Right lobe of liver (tissue), 6 donors: ENCODE measurements around the gene PIGB. TPM values are rescaled to one million over a fixed set of nuclear protein-coding genes. Genes with fewer than 3 reads are reported as not detected.

Experiments
- ATAC-seq, 4 donors: fragments of 200-7000 bp; cut with Tn5 transposase; one replicate each; pipeline ENCODE4 v1.9.1; 2020; ENCODE audit warnings: mild to moderate bottlenecking in 4 of 4, moderate library complexity in 4 of 4
- DNase-seq, 3 donors: peaks; one replicate each; pipeline ENCODE4 v3.0.0-alpha.2; 2020
- H3K27ac ChIP-seq, 3 donors: fragments of 200-600 bp; one replicate each; pipeline ENCODE4 v1.8.0; 2022
- H3K27me3 ChIP-seq, 2 donors: fragments of 200-600 bp; one replicate each; pipeline ENCODE4 v1.8.0; 2022
- H3K36me3 ChIP-seq, 4 donors: fragments of 200-600 bp; sonication (generic) in 1 of 4; one replicate each; pipeline versions ENCODE4 v1.5.1 to v1.8.0; 2017 to 2022; ENCODE audit warnings: control low read depth in 1 of 4
- H3K4me1 ChIP-seq, 4 donors: fragments of 200-600 bp; sonication (generic) in 1 of 4; one replicate each; pipeline versions ENCODE4 v1.5.1 to v1.8.0; 2017 to 2022; ENCODE audit warnings: control low read depth in 1 of 4
- H3K4me3 ChIP-seq, 3 donors: fragments of 200-600 bp; one replicate each; pipeline ENCODE4 v1.8.0; 2022
- H3K9me3 ChIP-seq, 4 donors: fragments of 200-600 bp; sonication (generic) in 1 of 4; one replicate each; pipeline versions ENCODE4 v1.5.1 to v1.8.0; 2017 to 2022; ENCODE audit warnings: control low read depth in 1 of 4
- POLR2A ChIP-seq: fragments of 450-650 bp; IDR thresholded peaks from one replicate; pipeline ENCODE4 v1.6.1; 2017; ENCODE audit warnings: antibody characterized with exemption, mild to moderate bottlenecking
- WGBS: methylation state at CpG from one replicate; pipeline ENCODE4 v1.1.6; 2018; ENCODE audit warnings: low coverage, low lambda C conversion rate; ENCODE audit not compliant: insufficient coverage; ENCODE audit errors: missing lambda C conversion rate; 5-methylcytosine and 5-hydroxymethylcytosine counted together
- intact Hi-C, 2 donors: fragments of 100-400 bp; cut with DNase I; formaldehyde crosslinking; loops; one replicate each; pipeline versions ENCODE4 v1.11.2 to v1.14.1; 2022
- total RNA-seq, 6 experiments: library from RNA; depleted of rRNA in 2 of 6; stranded (reverse); fragments of >200 nt in 2 of 6; fragmentation: NEBNext Ultra II Directional in 3 of 6; extraction: Animal tissue kit (Norgen Biotek cat#: 25700) in 3 of 6; gene quantifications; one replicate each; pipeline versions ENCODE4 v1.1.0 to v1.2.4, GENCODE V29; 2016 to 2023
- TF ChIP-seq, protein P1 (sequence below), 4 donors: fragments of 200-600 bp in 3 of 4; fragments of 450-650 bp in 1 of 4; IDR thresholded peaks; one replicate each; pipeline versions ENCODE4 v1.5.1 to v1.8.0; 2016 to 2022; ENCODE audit warnings: antibody characterized with exemption in 4 of 4, mild to moderate bottlenecking in 2 of 4
- donor health status: DM: no; HTN: yes; CAD: no.
- donor health status: DM: no; HTN: no; CAD: no.
- donor health status: DM: no; HTN: no; CAD: no.
- donor health status: DM: no; HTN: yes; CAD: no.
- donor health status: DM: no; HTN: yes; CAD: no.

Gene PIGB
- total RNA-seq, 6 experiments from 2014 or later, result 5.1 to 10.0 (median 6.5) TPM

DNA sequence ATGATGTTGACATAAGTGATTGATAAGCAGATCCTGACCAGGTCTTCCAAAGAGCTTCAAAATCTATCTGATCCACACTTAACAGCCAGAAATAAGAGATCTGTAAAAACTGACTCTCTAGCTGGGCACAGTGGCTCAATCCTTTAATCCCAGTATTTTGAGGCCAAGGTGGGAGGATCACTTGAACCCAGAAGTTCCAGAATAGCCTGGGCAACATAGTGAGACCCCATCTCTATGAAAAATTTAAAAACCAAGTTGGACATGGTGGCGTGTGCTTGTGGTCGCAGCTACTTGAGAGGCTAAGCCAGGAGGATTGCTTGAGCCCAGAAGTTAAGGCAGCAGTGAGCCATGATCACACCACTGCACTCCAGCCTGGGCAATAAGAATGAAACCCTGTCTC is 43.6 kb downstream of the PIGB start:
- ATAC-seq (no peak), DNase-seq (no peak)
- TF ChIP-seq, protein P1, sequence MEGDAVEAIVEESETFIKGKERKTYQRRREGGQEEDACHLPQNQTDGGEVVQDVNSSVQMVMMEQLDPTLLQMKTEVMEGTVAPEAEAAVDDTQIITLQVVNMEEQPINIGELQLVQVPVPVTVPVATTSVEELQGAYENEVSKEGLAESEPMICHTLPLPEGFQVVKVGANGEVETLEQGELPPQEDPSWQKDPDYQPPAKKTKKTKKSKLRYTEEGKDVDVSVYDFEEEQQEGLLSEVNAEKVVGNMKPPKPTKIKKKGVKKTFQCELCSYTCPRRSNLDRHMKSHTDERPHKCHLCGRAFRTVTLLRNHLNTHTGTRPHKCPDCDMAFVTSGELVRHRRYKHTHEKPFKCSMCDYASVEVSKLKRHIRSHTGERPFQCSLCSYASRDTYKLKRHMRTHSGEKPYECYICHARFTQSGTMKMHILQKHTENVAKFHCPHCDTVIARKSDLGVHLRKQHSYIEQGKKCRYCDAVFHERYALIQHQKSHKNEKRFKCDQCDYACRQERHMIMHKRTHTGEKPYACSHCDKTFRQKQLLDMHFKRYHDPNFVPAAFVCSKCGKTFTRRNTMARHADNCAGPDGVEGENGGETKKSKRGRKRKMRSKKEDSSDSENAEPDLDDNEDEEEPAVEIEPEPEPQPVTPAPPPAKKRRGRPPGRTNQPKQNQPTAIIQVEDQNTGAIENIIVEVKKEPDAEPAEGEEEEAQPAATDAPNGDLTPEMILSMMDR (IDR thresholded peaks at IDR 0.05), result no peak
- TF ChIP-seq POLR2A, result no peak
- Histone ChIP-seq H3K4me1 (no peaks in the 10 kb centered on the region), H3K4me3 (no peak overlapping the region), H3K27ac (no peak overlapping the region), H3K27me3 (no peaks in the 10 kb centered on the region), H3K9me3 (no peaks in the 10 kb centered on the region), H3K36me3 (peaks cover 0 to 13% (median 0%) of the 10 kb centered on the region in 4 donors)
- intact Hi-C loops, result no loop called here
- WGBS, result 100% methylated on average over 2 of the region's 2 CpGs

DNA sequence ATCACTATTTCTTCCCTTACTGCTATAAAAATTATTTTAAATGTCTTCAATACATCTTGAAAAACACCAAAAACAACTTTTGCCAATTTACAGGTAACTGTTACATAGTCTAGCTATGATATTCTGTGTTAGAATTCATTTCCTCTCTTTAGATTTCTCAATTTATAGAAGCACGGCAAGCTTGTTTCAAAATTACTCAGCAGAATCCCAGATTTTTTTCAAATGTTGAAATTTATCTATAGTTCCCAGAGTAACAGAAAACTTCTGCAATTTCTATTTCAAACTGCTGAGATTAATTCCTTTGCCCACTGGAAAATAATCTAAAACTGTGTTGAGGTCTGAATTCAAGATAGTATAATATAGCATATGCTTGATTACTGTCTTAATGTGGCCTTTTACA is 48.0 kb downstream of the PIGB start:
- no peak overlapping the region for H3K4me3 ChIP-seq
- no peak for ATAC-seq
- intact Hi-C loops, result no loop called here
- H3K36me3 ChIP-seq, result peaks cover 0 to 36% (median 6%) of the 10 kb centered on the region in 4 donors
- H3K4me1 ChIP-seq, result no peaks in the 10 kb centered on the region
- H3K27me3 ChIP-seq, result no peaks in the 10 kb centered on the region
- WGBS, result 80% methylated on average over 1 of the region's 1 CpG
- DNase-seq, result no peak
- TF ChIP-seq POLR2A, result no peak
- TF ChIP-seq, protein P1 (IDR thresholded peaks at IDR 0.05), result no peak
- no peak overlapping the region for H3K27ac ChIP-seq
- no peaks in the 10 kb centered on the region for H3K9me3 ChIP-seq

DNA sequence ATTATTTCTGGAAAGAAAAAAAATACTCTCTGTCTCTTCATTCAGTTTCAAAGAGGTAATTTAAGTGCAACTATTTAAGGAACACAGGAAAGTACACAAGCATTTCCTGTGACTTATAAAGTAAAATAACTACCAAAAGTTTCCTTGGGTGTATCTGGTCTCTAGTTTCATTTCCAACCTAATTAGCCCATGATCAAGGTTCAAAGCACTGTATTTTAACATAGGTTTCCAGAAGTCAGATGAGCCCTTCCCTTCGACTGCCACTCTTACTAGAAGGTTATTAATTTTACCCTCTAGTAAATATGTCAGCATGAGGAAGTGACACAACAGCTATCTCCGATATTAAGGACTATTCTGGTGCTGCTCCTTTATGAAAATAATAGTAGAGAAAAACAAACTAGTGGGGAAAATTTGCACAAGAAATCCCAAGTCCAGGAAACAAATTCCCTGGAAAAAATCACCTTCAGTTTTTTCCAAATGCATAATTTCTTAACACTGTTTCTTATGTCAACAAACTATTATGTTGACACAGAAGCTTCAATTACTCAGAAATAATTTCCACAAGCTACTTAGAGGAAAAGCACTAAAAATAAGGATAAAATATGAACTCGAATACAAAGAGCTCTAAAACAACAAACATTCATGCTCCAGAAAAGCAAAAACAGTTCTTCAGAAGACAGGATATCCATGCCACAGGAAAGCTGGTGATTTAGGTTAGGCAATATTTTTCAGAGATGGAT is 53.8 kb downstream of the PIGB start:
- Histone ChIP-seq H3K9me3 (no peaks in the 10 kb centered on the region), H3K4me1 (peaks cover 0 to 2% (median 0%) of the 10 kb centered on the region in 4 donors), H3K36me3 (peaks cover 0 to 48% (median 14%) of the 10 kb centered on the region in 4 donors), H3K27me3 (no peaks in the 10 kb centered on the region), H3K27ac (no peak overlapping the region), H3K4me3 (no peak overlapping the region)
- ATAC-seq (peak in 3 of 4 donors; percentile 18 to 43 (median 36)), DNase-seq (no peak)
- TF ChIP-seq, protein P1 (IDR thresholded peaks at IDR 0.05), result no peak
- no peak for TF ChIP-seq POLR2A
- intact Hi-C loops, result no loop called here
- 42% methylated on average over 3 of the region's 3 CpGs for WGBS

DNA sequence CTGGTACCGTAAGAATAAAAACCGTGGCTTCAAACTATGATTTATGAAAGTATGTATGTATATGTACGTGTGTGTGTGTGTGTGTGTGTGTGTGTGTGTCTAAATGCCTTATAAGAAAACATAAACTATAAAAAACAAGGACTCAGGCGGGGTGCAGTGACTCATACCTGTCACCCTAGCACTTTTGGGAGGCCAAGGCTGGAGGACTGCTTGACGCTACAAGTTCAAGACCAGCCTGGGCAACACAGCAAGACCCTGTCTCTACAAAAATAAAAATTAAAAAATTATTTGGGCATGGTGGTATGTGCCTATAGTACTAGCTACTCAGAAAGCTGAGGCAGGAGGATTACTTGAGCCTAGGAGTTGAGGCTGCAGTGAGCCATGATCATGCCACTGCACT is 60.1 kb downstream of the PIGB start:
- no peak for ATAC-seq
- no peak for DNase-seq
- Histone ChIP-seq H3K4me1 (no peaks in the 10 kb centered on the region), H3K27ac (no peak overlapping the region), H3K4me3 (no peak overlapping the region), H3K36me3 (peaks cover 0 to 44% (median 14%) of the 10 kb centered on the region in 4 donors), H3K9me3 (no peaks in the 10 kb centered on the region), H3K27me3 (no peaks in the 10 kb centered on the region)
- intact Hi-C loops, result no loop called here
- WGBS, result 86% methylated on average over 5 of the region's 5 CpGs
- no peak for TF ChIP-seq POLR2A
- TF ChIP-seq, protein P1 (IDR thresholded peaks at IDR 0.05), result no peak
